Umbilical cord (tissue), 2 donors: ENCODE data around the gene ARHGEF4. TPM values are rescaled to one million over a fixed set of nuclear protein-coding genes. Genes with fewer than 3 reads are reported as not detected.
"Not testable (repeated sequence)": the region's sequence is repeated elsewhere in the genome, so short reads cannot be mapped to it uniquely, and the experiment has no call there.

Experiments used
- DNase-seq: peaks from one replicate; pipeline ENCODE4 v3.0.0-alpha.2; 2015; ENCODE audit warnings: low spot score
- total RNA-seq: library from RNA; depleted of rRNA; stranded (reverse); fragments of >200 nt; gene quantifications from one replicate; pipeline ENCODE4 v1.2.3, GENCODE V29; 2014; ENCODE audit warnings: low replicate concordance; ENCODE audit not compliant: insufficient read depth

Gene ARHGEF4
- total RNA-seq, 1 donor from 2014 or later, result 8.9 TPM

DNA sequence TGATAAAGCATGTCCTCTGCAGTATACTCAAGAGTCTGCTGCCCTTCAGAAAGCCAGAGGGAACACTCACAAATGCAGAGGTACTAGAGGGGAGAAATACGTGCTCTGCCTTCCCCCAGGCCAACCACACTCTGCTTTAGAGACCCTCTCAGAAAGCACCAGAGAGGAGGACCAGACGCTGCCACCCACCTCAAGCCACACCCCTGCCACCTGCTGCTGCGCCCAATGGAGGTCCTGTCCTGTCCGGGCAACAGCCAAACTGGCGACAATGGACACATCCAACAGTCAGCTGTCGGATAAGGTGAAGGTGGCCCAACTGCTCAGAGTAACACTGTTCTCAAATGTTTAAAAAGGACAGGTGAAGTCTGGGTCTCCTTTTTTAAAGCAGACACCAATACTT lies 211.9 kb downstream of the ARHGEF4 start:
- DNase-seq, result no peak

DNA sequence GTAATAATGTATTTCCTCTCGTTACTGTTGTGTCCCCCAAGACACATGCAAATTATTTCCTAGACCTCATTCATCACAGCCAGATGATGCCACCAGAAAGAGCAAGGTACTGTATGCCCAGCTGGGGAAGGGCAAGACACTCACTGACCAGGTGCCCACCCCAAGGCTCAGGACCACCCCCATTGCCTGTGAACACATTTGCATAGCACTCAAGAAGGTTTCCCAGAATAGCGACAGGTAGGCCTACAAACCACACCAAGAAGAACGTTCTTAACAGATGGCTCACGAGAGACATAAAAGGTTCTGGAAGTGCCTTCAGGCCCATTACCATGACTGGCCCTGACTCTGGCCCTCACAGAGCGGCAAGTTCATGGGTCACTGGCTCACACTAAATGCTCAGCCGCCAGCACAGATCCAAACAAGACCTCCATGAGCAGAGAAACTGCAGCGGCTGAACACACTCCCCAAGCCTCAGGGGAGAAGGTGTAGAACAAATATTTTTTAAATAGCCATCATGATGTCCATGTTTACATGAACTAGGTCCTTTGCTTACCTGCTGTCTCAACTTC lies 212.5 kb downstream of the ARHGEF4 start:
- DNase-seq, result no peak

DNA sequence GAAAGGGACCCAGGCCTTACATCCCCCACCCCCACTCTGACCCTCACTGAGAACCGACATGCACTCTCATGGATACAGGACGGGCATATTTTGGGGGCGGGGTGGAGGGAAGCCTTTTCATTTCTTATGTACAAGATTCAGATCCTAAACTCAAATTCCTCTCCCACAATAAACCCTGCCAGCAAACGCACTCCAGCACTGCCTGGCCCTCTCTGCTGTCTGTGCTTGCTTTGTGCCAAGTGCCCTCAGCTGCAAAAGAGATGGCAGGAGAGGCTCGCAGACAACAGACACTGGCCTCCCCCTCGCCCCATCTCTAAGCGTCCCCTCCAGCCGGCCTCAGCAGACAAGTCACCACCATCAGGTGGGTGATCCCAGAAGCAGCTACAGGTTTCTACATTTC lies 214.2 kb downstream of the ARHGEF4 start:
- DNase-seq, result no peak

DNA sequence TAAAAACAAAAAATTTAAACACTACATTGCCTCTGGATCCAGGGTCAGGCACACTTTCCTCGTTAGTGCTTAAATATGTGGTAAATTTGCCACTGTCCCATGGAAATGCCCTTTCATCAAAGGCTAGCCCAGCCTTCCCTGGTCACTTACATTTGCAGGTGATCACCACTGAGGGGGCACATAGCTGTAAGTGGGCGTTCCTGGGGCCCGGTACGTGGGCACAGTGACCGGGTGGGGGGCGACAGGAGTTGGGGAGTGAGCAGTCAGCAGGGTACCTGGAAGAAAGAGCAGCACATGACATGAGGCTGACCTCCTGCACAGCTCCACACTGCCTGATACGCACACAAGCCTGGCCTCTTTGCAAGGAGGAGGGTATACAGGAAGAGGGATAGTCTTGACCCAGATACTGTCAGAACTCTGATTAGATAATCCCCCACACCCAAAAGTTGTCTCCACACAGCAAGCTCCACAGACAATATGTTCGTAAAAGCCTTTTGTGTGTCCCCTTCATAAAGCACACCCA lies 216.1 kb downstream of the ARHGEF4 start:
- DNase-seq, result no peak

DNA sequence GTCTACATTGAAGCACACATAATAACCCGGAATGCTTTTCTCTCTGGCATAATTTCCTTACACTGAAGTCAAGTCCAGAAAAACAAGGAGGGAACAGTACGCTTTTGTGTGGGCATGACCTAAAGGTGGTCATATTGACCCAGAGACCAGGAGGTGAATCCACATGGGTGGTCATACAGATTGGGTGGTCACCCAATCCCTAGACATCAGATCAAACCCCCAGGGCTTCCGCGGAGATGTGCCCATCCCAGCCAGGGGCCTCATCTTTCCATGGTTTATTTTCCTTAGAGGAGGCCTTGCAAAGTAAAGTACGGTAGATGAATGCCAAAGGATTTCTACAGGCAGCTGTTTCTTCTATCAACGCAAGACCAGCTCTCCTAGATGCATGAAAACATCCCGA lies 217.8 kb downstream of the ARHGEF4 start:
- no peak for DNase-seq

DNA sequence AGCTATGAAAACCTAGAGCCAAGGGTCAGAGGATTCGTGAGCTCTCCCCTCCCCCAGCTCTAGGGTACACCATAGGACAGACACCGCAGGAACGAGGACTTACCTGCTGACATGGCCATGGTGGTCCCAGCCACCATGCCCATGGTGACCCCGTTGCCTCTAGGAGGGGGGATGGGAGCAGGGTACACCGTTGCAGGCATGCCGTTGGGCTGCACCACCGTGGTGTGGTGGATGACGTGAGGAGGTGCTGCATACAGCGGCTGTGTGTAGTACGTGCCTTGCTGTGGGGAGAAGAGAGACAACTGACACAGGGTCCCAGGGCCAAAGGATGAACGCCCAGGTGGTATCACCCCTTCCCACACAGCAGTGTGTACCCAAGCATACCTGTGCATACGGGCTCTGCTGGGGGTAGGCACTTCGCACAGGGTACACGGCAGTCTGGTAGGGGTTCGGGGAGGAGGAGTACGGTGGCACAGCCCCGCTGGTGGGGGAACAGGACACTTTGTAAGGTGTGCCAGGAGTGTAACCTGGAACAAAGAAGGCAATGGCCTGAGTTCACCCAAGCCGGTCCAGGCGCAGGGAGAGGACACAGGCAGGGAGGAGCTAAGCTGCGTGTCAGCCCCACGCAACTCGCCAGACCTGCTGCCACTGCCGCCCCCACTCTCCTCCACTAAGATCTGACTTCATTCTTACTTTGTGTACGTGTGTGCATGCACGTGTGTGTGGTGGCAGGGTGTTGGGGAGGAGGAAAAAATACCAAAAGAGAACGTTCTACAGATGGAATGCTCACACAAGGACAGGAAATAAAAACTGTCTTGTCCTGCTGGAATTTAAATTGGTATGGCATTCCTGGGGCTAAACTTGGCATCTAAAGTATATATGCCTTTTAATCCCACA lies 218.7 kb downstream of the ARHGEF4 start:
- no peak for DNase-seq

DNA sequence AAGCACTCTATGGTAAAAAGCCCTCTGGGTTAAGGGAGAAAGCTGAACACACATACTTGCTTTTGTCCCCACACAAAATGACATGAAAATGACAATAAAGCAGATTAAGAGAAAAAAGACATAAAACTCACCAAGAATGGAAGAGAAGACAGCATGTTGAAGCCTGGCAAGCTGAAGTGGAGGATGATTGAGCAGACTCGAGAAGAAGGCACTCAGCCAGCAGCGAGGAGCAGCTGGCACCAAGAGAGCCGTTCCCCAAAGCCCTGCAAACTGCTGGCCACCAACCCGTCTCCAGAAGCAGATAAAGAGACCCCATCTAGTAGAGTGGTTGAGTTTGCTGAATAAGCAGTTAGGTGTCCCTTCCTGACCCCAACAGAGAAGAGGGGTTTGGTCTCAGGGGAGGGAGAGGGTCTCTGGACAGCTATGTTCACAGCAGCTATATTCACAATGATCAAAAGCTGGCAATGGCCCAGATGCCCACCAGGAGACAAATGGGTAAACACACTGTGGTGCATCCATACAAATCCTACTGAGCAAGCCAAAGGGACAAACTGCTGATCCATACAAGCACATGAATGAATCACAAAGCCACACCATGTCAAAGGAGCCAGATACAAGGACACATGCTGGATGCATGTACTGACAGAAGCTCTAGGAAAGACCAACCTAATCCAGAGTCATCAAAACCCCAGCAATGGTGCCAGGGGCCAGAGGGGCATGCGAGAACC lies 219.7 kb downstream of the ARHGEF4 start:
- DNase-seq, result no peak

DNA sequence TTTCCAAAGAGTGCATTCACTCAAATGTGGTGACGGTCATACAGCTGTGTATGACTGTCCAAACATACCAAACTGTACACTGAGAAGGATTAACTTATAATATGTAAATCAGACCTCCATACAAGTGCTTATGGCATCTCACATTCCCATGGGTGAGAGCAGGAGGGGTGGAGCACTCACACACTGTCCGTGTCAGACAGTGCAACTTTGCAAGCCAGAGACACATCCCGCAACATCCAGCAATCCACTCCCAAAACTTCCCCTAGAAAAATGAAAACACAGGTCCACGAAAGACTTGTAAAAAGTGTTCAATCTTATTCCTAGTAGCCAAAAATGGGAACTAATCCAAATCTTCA lies 220.2 kb downstream of the ARHGEF4 start:
- DNase-seq, result no peak

DNA sequence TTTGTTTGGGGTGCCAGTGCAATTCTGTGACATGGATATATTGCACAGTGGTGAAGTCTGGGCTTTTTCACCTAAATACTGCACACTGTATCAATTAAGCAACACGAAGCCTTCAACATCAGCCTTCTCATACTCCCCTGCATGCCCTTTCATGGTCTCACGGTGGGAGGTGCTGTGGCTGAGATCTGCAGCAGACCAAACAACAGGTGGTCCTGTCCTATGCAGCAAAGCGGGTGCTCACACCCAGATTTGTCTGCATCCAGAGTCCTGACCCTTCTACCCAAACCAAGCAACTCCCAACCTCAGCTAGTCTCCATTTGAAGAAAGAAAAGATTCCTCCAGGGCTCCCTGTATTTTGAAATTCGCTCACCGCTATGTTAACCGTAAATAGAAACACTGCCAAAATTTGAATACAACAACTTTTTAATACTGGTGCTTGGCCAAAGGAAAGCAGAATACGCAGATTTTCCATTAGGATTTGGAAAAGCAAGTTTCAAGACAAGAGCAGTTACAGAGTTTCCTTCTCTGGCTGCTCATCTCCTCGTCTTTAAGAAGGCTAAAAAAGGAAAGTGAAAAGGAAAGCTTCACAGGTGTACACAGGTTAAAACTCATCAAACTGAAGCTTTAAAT lies 221.6 kb downstream of the ARHGEF4 start:
- DNase-seq, result no peak

DNA sequence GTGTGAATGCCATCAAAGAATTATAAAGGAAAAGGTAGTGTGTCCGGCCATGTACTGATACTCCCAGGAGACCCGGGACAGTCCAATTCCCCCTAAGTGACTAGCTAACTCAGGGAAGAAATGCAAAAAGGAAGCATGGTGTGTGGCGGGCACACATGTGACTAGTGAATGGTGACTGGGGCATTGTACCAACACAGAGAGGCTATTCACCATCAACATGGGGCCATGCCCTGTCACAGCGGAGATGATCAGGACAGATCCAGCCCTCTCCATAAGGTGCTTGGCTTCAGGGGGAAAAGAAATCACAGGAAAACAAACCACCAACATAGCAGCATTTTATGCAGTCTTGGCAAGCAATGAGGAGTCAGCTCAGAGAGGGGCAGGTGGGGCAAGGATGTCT lies 222.2 kb downstream of the ARHGEF4 start:
- DNase-seq, result no peak

DNA sequence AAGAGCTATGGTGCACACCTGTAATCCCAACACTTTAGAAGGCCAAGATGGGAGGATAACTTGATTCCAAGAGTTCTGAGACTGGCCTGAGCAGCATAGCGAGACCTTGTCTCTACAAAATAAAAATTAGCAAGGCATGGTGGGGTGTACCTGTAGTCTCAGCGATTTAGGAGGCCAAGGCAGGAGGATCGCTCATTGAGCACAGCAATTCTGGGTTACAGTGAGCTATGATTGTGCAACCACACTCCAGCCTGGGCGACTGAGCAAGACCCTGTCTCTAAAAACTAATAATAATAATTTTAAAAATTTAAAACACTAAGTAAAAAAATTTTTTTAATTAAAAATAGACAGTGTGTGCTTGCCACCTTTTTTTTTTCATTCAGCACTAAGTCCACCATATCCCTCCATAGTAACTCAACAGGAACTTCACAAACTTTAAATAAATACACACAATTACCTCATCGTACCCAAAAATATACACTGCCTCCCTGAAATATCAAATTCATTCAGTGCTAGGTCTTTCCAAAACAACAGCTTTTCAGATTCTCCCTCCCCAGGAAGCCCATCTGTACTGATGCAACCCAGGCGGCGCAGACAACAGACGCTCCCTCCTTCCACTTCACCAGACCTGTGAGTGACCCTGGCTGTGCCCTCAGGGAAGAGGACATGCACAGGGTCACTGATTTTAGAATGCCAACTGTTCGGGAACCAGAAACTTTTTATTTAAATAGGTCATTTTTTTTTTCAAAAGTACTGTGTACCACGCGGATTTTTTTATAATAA lies 227.0 kb downstream of the ARHGEF4 start:
- no peak for DNase-seq

DNA sequence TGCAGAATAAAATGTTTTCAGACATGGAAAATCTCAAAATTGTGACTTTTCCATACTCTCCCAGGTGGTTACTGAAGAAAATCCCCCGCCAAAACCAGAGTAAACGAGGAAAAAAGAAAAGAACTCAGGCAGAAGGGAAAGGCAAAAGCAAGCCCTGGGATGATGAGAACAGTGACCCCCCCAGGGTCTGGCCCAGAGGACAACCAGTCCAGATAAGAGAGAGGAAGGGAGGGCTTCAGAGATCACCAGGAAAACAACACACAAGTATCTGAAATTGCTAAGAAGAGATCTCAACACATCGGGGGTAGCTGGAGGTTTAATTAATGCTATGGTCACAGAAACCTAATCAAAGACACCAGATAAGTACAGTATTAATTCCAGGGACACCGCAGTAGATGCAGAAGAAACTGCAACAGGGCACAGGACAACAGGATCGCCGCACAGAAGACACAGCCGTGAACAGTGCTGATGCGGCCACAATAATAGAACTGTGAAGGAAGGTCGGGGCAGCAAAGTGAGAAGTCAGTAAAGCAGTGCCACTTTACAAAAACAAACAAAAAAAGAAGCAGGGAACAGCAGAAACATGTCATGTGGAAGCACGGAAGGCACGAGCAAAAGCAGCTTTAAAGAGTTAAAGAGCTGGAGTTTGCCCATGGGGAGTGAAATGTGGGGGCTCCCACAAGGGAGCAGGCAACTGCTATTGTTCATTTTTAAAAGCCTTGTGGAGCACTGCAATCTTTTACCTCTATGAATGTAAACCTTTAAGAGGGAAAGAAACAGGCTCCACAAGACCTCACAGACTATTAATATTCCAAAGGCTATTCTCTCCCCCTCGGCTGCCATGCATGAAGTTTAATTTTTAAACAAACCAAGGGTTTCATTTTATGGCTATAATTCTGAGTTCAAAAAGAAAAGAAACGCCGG lies 228.1 kb downstream of the ARHGEF4 start:
- DNase-seq, result no peak

DNA sequence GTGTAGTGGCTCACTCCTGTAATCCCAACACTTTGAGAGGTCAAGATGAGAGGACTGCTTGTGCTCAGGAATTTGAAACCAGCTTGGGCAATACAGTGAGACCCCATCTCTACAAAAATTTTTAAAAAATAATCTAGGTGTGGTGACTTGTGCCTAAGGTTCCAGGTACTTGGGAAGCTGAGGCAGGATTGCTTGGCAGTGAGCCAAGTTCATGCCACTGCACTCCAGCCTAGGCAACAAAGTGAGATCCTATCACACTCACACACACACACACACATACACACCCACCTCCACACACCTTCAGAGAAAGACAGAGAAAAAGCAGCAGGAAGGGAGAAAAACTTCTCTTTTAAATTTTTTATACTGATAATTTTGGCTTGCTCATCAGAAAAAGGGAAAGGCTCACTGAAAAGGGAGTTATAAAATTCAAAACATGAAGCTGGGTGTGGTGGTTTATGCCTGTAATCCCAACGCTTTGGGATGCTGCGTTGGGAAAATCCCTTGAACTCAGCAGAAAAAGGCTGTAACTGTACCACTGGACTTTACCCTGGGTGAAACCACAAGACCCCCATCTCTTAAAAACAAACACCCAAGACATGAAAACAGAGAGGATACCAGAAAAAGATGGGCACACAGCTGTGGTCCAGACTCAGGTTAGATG lies 230.9 kb downstream of the ARHGEF4 start:
- peak; percentile 65 for DNase-seq

DNA sequence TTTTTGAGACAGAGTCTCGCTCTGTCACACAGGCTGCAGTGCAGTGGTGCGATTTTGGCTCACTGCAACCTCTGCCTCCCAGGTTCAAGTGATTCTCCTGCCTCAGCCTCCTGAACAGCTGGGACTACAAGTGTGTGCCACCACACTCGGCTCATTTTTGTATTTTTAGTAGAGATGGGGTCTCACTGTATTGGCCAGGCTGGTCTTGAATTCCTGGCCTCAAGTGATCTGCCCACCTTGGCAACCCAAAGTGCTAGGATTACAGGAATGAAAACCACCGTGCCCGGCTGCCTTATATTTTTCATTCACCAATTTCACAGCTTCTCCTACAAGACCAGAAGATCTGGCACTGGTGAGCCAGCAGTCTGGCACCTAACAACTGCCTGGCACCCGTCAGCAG lies 231.5 kb downstream of the ARHGEF4 start:
- DNase-seq, result not testable (repeated sequence)

DNA sequence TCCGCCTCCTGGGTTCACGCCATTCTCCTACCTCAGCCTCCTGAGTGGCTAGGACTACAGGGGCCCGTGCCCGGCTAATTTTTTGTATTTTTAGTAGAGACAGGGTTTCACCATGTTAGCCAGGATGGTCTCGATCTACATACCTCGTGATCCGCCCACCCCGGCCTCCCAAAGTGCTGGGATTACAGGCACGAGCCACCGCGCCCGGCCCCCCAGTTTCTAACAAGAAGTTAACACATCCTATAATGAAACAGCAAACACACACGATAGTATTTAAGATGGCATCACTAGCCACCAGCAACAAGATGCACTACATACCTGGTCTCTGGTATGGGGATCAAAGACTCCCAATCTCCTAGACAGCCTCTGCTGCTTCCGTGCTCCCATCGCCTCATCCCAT lies 238.9 kb downstream of the ARHGEF4 start:
- not testable (repeated sequence) for DNase-seq

DNA sequence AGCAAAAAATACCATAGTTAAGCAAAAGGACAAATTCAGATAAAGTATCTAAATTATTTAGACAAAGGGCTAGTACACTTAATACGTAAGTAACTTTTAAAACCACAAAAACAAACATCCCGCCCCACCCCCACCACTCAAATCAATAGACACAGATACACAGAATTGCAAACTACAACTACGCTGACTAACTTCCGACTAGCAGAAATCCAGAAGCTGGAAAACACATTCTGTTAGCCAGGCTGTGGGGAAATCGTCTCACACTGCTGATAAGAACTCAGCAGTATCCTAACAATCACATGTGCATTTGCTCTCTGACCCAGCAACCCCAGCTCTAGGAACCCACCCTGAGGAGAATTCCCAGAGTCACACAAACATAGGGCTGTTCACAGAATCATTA lies 240.0 kb downstream of the ARHGEF4 start:
- no peak for DNase-seq

DNA sequence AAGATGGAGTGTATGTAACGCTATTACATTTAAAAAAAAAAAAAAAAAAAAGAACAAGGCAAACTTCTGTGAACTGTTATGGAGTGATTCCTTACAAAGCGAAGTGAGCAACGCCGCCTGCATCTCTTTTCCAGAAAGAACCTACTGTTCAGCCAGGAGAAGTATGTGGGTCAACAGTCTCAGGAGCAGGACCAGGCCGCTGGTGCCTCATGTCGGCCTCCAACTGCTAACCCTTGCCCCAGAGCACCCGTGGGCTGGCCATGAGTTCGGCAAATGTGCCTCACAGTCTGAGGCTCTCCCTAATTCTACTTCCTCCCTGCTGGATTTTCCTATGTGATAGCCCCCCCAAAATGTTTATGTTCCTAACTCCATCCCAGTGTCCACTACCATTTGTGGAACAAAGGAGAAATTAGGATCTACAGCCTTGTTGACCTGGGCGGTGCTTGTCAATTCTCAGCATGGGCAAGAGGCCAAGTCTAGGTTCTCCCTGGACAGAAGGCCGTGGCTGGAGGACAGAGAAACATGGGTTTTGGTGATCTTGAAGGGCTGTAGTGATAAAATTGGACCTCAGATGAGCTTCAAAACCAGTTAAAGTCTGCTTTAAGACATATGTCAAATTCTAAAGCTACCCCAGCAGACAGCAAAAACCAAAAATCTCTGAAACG lies 240.6 kb downstream of the ARHGEF4 start:
- no peak for DNase-seq

DNA sequence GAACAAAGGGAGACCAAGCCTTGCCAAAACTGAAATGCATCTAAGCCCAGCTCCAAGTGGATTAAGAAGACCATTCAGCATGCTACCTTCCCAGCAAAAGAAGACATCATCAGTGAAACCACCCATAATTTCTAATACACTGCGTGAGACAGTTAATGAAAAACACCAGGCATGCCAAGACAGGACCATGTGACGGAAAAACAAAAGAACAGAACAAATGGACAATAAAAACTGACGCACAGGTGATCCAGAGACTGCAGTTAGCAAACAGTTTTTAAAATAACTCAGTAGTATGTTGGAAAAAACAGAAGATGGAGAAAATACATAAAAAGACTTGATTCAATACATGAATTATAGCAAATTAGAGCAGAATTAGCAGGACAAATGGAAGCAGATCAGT lies 241.3 kb downstream of the ARHGEF4 start:
- DNase-seq, result no peak

DNA sequence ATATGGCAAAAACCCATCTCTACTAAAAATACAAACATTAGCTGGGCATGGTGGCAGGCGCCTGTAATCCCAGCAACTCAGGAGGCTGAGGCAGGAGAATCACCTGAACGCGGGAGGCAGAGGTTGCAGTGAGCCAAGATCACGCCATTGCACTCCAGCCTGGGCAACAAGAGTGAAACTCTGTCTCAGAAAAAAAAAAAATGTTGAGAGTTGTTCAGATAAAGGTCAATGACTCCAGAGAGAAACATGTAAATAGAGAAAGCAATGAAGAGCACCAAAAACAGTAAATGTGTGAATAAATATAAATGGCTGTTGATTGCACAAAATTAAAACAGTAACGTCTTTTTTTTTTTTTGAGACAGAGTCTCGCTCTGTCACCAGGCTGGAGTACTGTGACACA lies 243.2 kb downstream of the ARHGEF4 start:
- DNase-seq, result not testable (repeated sequence)
